Ureter (tissue), 1 donor: ENCODE results near the gene DIAPH2. TPM values are rescaled to one million over a fixed set of nuclear protein-coding genes. Genes with fewer than 3 reads are reported as not detected.

Experiments used
- DNase-seq: peaks from one replicate; pipeline ENCODE4 v3.0.0-alpha.2; 2020; ENCODE audit warnings: low spot score
- total RNA-seq: library from RNA; stranded (reverse); gene quantifications from one replicate; pipeline ENCODE4 v1.2.4, GENCODE V29; 2023
- donor health status: DM: yes; HTN: yes; CAD: no.

The DIAPH2 gene
- total RNA-seq, 1 donor from 2014 or later: 32.5 TPM

DNA sequence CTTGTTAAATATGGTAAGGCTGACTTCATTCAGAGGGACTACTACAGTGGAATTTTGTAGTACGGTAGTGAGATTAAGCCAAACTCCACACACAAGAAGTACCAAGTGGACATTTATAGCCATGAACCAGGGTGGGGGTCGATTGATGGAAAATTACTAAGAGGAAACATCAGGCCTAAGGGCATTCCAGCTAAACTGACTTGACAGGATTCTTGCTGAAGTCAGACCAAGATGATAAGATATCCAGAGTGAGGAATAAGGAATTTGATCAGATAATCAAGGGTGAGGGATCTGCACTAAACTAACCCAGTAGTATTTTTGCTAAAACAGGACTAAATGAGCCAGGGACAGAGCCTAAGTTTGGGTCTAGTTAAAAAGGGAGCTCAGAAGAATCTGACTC lies 796.6 kb downstream of the DIAPH2 start:
- DNase-seq: no peak

DNA sequence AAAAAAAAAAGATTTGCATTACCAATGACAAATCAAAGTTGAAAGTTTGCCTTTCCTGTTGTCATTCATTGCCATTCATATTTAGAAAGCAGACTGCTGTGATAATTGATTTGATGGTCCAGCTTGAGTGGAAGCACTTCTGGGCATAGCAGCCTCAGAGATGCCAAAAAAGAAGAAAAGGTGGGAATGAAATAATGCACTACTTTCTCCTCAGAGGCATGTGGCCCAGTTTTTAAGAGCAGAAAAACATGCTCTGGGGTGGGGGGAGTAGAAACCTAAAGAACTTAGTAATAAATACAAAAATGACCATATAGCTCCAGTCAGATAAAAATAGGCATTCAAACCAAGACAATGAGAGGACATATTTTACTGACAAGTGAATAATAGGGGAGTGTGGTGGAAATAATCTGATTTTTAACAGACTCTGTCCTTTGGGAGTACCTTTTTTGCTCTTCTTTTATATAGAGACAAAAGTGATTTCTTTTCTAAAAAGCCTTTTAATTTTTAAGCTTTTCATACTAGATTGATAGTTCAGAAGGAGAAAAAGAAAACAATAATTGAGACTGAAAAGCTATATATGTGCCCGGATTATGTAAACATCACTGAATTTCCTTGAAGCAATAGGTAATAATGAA lies 798.1 kb downstream of the DIAPH2 start:
- no peak for DNase-seq

DNA sequence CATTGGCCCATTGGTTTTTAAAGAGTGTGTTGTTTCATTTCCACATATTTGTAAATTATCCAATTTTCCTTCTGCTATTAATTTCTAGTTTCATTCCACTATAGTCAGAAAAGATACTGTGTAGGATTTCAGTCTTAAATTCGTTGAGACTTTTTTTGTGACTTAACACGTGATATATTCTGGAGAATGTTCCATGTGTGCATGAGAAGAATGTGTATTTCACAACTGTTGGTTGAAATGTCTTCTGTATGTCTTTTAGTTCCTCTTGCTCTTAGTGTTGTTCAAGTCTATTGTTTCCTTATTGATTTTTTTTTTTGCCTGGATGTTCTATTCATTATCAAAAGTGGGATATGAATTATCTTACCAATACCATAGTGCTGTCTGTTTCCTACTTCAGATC lies 806.0 kb downstream of the DIAPH2 start:
- no peak for DNase-seq

DNA sequence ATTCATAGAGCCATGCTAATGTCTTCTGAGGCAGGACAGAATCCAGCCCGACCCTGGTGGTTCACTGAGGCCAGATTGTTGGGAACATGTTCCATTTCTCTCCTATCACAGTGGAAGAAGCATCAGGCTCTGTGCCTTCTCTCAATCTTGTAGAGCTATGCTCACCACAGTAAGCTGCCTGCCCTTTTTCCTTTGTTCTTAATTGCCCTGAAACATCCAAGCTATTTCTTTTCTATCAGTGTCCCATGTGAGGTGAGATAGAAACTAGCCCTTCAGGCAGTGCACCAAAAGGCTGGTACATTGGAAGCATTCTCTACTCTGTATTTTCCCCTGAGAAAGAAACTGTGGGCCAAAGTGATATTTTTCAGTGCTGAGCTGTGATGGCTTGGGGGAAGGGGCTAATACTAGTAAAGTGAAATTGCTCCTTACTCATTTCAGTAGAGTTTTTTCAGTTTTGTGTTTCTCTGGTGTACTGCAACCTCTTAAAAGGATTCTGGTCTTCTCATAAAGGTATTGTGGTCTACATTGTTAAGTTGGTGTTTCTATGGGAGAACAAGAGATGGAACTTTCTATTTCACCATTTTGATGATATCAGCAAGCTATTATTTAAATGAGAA lies 810.2 kb downstream of the DIAPH2 start:
- DNase-seq: no peak

DNA sequence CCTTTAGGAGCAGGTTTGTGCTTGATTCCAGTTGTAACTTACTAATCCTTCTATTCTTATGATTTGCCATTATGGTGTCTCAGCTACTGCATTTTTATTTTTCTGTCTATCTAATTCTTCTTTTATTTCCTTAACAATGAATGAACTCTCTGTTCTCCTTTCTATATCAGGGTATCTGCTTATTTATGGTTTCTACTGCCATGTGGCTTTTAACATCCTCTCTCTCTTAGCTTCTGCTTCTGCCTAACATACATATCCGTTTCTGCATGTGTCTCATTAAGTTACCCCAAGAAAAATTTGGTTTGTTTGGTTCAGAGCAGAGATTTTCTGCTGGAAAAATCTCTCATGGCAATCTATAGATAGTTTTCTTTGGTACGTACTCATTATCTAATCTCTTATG lies 813.5 kb downstream of the DIAPH2 start:
- no peak for DNase-seq

DNA sequence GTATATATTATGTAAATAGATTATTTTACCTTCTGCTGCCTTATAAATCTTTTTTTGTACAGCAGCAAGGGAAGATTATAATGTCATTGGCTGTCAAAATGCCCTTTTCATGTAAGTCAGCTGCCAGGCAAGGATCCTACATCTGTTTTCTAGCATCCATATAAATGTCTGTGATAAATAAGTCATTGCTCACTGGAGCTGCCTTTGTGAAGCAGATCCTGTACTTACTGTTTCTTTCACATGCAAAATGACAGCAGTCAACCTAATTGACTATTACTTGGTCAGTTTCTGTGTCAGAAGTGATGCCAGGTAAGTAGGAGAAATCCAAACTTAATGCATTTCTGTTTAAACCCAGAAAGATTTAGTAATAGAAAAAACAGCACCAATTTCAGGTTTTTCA lies 819.8 kb downstream of the DIAPH2 start:
- DNase-seq: no peak

DNA sequence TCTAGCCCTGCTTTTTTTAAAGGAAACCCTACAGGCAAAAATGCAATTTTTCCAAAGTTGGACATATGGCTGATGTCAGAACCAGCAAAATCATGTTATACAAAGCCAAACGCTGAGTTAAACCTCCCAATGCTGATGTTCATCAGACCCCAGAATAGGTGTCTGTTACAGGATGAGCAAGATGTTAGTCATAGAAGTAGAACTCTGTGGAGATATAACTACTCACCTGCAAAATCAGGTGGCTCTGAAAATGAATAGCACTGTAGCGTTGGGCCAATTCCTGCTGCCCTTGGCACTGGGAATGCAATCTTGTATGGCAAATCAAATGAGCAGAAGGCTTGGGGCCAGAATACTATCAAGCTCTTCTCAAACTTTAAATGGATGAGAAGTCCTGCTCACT lies 833.1 kb downstream of the DIAPH2 start:
- DNase-seq: no peak

DNA sequence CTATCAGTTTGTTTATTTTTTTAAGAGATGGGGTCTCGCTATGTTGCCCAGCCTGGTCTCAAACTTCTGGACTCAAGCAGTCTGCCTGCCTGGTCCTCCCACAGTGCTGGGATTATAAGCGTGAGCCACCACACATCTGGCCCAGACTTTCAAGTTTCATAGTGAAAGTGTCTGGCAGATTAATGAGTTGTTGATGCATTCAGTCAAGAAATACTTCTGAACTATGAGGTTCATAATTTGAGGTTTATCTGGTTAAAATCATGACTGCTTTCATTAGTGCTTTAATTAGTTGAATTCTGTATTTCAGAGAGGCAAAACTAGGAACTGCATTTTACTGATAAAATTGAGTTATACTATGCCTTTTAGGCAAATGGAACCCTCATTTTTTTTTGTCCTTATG lies 837.7 kb downstream of the DIAPH2 start:
- no peak for DNase-seq

DNA sequence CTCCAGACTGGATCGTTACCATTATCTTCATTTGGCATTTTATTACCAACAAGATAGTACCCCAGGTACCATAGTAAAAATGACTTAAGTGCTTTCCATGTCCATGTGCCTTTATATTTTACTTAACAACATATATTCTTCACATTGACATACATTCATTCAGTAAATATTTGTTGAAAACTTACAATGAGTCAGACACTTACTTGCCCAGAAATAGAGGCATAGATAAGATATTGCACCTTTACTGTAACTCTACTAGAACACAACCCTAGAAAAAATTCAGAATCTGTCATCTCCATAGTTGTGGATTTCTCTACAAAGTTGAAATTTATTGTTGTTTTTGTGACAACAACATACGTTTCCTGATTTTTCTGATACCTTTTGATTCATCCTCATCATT lies 839.7 kb downstream of the DIAPH2 start:
- no peak for DNase-seq

DNA sequence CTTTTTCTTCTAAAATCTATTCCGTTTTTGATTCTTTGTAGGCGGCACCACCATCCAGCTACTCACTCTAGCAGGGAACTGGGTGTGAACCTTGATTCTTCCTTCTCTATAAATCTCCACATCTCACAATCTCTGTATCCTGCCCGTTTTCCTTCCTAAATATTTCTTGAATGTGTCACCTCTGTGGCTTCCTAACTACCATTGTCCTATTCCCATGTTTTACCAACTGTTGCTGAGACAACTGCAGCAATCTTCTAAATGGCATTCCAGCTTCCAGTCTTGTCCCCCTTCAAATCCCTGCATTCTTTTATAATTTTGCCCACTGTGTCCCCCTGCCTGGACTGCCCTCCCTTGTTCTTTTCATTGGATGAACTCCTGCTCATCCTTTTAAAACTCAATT lies 840.4 kb downstream of the DIAPH2 start:
- DNase-seq: no peak

DNA sequence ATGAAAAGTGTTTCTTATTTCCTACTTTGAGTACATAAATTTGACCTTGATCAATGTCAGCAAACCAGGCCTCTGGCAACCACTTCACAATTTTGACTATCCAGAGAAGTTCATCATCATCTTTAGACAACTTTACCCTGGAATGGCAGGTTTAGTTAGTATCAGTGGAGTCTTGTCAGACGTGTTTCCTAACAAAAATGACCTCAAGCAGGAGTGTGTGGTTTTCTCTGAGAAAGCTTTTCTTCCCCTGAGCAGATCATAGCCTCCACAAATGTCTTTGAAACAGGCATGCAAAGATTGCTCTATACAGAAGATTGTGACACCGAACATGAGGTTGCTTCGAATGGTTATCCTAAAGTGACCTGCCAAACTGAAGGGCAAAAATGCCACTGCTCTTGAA lies 841.3 kb downstream of the DIAPH2 start:
- DNase-seq: no peak

DNA sequence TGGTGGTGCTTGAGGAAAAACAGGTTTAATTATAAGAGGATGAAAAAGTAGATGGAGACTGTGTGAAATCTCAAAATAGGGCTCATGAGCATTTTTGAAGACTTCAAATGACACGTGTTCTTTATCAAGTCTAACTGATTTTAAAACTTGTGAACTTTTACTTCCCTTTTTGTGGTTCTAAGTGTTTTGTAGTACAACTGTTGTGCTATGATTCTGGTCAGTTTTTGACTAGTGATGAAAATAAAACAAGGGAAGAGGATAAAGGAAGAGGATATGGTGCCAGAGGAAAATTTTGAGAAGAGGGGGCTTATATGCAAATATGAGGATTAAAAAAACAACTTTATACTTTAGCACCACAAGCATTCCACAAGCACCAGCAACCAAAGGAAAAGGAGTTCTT lies 843.1 kb downstream of the DIAPH2 start:
- DNase-seq: no peak

DNA sequence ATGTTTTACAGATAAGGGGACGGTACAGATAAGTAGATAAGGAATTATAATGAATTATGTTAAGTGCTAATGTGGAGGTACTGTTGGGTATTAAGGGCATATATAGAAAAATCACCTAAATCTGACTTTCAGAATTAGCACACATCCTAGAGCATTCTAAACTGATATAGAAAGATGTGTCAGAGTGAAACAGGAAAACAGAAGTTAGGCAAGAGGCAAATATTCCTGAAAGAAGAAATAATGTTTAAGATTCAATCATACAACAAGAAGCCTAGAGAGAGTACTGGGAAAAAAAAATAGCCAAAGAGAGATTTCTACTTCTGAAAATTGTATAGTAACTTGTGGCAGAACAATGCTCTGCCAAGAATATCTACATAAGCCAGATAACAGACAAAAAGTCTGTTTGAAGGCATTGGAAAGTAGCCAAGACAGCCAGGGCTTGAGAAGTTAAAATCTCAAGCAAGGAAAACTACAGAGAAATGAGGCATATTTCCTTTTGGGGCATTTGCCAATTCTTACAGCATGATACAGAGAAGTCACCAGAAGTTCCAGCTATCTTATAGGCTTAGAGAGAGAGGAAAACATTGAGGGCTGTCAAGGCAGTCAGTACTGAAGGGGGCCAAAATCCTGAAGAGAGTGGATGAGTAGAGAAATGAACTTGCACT lies 845.0 kb downstream of the DIAPH2 start:
- DNase-seq: no peak

DNA sequence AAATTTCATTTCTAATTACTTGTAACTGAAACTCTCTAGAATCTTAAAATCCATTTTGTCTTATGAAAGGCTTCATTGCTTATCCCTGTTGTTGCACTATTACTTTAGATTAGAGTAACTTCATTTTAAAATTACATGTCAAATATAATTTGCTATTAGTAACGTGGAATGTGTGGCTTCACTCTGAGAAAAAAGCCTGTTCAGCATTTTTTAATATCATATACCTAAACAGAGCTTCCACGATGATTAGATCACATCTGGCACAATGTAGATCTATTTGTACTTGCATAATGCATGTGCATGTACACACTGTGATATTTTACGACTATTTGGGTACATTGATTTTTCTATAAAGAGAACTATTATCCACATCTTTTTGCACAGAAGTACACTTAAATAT lies 847.2 kb downstream of the DIAPH2 start:
- DNase-seq: no peak

DNA sequence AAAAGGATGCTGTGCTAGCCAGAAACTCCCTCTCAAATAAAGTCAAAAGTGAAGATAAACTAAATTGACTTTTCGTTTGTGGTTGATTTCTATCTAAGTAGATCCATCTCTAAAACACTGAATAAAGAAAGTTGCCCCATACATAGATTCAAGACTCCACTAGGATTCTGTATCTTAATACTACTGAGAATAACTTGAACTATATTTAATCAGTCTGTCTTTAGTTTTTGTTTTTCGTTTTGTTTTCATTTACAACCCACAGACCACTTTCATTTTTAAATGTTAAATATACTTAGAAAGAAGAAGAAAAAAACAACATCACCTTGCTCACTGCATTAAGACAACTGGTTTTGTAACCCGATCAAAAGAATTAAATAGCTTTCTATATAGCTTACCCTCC lies 854.1 kb downstream of the DIAPH2 start:
- DNase-seq: no peak

DNA sequence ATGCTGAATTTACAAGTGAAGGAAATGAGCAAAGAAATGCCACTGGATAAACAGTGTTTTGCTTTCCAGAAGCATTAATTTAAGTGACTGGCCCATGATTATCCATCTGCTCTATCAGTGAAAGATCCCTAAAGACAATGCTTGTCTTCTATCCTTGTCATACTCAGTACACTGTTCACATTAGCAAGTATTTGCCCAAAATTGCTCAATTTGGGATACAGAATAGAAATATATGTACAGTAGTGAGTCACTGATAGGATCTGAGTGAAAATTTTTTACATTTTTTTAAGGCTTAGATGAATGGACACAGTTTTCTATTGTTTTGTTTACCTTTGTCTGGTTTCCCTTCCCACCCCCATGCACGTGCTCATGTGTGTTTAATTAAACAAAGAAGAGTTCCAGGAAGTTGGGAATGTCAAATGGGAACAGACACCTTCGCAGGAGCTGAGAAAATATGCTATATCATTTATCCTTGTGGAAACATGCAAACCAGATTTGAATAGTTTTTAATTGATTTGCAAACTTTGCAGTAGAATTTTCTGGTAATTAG lies 855.4 kb downstream of the DIAPH2 start:
- no peak for DNase-seq

DNA sequence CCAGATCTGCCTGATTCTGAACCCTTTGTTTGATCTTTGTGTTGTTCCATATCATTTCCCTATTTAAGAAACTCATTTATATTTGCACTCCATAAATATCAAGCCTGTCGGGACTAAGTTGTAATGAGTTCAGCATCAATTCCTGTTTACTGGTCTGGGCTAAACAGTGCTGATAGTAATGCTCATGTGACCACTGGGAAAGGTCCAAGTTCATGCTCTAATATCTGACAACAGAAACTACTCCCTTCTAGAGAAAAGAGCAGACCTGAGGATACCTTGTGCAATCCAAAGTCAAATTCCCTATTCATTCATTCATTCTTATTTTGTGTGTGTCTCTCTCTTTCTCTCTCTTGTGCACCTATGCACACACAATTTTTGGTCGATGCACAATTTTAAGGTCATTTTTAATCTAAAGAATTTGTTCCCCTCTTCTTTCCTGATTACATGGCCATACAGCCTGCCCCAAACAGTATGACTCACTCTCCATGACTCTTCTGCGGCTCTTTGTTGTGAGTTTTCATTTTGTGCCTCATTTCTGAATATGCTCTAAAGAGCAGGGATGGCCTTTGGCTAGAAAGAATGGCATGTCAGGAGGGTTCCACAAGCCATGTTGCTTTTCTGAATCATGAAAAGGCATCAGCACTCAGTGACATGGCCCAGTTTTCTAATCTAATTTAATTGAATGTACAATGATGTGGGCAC lies 863.4 kb downstream of the DIAPH2 start:
- no peak for DNase-seq

DNA sequence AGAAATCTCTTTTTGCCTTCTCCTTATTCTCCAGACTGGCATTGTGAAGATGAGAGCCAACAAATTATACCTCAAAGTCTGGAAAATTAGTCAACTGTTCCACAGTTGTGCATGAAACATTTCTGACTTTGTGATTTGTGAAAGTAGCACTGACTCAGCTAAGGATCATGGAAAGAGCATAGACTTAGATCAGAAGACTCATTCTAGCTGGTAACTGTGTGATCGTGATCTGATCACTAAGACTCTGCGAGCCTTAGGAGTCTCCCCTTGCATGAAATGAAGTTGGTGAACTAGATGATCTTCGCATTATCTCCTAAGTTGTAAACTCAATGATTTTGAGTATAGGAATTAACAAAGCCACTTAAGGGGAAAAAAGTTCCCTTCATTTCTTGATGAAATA lies 867.2 kb downstream of the DIAPH2 start:
- no peak for DNase-seq

DNA sequence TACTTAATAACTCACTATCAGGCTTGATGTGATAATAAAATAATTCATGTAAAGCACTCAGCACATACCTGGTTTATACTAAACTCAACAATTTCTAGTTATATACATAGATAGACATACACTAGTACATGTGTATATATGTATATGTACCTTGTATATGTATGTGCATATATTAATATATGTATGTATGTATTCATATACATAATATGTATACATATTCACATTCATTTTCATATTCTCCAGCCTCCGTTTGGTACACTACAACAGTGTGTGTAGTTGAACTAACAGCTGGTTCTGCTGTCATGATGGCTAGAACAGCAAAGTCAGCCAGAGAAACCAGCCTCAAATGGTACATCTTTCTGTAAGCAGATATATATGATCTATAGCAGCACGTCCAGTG lies 869.2 kb downstream of the DIAPH2 start:
- DNase-seq: no peak

DNA sequence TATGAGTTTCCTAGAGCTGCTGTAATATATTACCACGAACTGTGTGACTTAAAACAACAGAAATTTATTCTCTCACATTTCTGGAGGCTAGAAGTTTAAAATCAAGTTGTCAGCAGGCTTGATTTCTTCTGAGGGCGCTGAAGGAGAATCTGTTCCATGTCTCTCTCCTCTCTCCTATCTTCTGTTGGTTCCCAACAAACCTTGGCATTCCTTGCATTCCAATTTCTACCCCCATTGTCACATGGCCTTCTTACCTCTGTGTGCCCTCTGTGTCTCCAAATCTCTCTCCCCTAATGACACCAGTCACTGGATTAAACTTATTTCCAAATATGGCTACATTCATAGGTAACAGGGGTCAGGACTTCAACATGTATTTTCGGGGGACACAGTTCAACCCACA lies 871.7 kb downstream of the DIAPH2 start:
- DNase-seq: no peak

DNA sequence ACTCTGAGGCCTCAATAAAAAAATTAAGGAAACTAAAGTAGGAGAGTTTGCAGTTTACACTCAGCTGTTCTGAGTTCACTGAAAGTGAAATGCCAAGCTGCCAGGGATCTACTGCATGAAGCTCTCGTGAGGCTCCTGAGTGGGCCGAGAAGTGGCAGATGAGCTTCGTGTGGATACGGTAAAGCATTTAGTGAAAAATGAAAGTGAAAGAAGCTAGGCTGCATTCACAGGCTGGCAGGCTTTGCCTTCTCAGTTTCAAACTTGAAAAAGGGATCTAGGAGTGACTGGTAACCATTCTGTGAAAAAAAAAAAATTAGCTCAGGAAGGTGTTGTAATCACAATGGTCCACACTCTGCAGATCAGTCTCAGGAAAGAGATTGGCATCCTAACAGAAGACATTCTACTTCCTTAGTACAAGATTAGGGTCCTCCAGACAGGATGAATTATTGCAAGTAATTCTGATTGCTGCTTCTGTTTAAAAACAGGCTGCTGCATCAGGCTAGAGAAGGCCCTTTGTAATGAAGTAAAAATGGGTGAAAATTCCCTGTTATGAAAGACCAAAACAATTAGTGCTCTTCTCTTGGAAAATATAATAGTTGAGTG lies 879.0 kb downstream of the DIAPH2 start:
- DNase-seq: peak; percentile 43

DNA sequence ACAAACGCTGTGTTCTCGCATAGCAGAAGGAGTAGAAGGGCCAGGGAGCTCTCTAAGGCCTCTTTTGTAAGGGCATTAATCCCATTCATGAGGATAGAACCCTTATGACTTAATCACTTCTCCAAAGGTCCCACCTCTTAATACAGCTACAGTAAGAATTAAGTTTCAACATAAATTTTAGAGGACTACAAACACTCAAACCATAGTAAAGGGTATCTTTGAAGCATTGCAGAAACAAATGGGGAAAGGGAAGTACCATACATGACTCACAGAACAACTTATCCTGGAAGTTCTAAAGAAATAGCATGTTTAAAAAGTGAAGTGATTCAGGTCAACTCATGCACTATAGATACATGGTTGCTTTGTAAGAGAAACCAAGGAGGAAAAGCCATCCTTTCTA lies 879.9 kb downstream of the DIAPH2 start:
- no peak for DNase-seq
